HG03460 (cell line): ENCODE data around the gene CCDC7.
"Not testable (repeated sequence)": the region's sequence is repeated elsewhere in the genome, so short reads cannot be mapped to it uniquely, and the experiment has no call there.

Experiments
- ATAC-seq: cut with Tn5 transposase; IDR thresholded peaks from one replicate; pipeline ENCODE4 v1.9.1; 2021; ENCODE audit not compliant: unreplicated experiment

CCDC7 gene

GRCh38 chr10:32687546-32687945 is 241.6 kb downstream of the CCDC7 start:
- ATAC-seq, result no peak

GRCh38 chr10:32692174-32692573 is 246.2 kb downstream of the CCDC7 start:
- no peak for ATAC-seq

- no peak for ATAC-seq
Observed at GRCh38 chr10:32693441-32693979, 247.6 kb downstream of the CCDC7 start.

GRCh38 chr10:32699683-32700082 is 253.7 kb downstream of the CCDC7 start:
- ATAC-seq, result not testable (repeated sequence)

GRCh38 chr10:32713560-32713959 is 267.6 kb downstream of the CCDC7 start:
- ATAC-seq, result no peak

- no peak for ATAC-seq
Observed at GRCh38 chr10:32731527-32731926, 285.6 kb downstream of the CCDC7 start.

- no peak for ATAC-seq
Observed at GRCh38 chr10:32738958-32739357, 293.0 kb downstream of the CCDC7 start.

GRCh38 chr10:32744321-32744720 is 298.4 kb downstream of the CCDC7 start:
- ATAC-seq, result no peak

GRCh38 chr10:32746869-32747268 is 300.9 kb downstream of the CCDC7 start:
- no peak for ATAC-seq

- ATAC-seq, result no peak
Observed at GRCh38 chr10:32751582-32751981, 305.6 kb downstream of the CCDC7 start.

- ATAC-seq, result not testable (repeated sequence)
Observed at GRCh38 chr10:32754900-32755299, 309.0 kb downstream of the CCDC7 start.

GRCh38 chr10:32771217-32771616 is 325.3 kb downstream of the CCDC7 start:
- no peak for ATAC-seq

- no peak for ATAC-seq
Observed at GRCh38 chr10:32773105-32773504, 327.2 kb downstream of the CCDC7 start.

GRCh38 chr10:32786968-32787367 is 341.0 kb downstream of the CCDC7 start:
- ATAC-seq, result no peak

GRCh38 chr10:32787690-32788284 is 341.8 kb downstream of the CCDC7 start:
- no peak for ATAC-seq

GRCh38 chr10:32788359-32788758 is 342.4 kb downstream of the CCDC7 start:
- ATAC-seq, result no peak

GRCh38 chr10:32790483-32790882 is 344.5 kb downstream of the CCDC7 start:
- no peak for ATAC-seq

- ATAC-seq, result no peak
Observed at GRCh38 chr10:32793033-32793432, 347.1 kb downstream of the CCDC7 start.

GRCh38 chr10:32795598-32796183 is 349.8 kb downstream of the CCDC7 start:
- no peak for ATAC-seq

GRCh38 chr10:32797393-32797792 is 351.5 kb downstream of the CCDC7 start:
- ATAC-seq, result not testable (repeated sequence)

GRCh38 chr10:32846974-32847373 is 401.0 kb downstream of the CCDC7 start:
- no peak for ATAC-seq

GRCh38 chr10:32851301-32851700 is 405.4 kb downstream of the CCDC7 start:
- ATAC-seq, result no peak

GRCh38 chr10:32854435-32854834 is 408.5 kb downstream of the CCDC7 start:
- ATAC-seq, result no peak
